GM18909 (cell line): Measurements from ENCODE around the gene S100PBP.

Experiments
- ATAC-seq: cut with Tn5 transposase; IDR thresholded peaks from one replicate; pipeline ENCODE4 v1.9.1; 2021; ENCODE audit warnings: mild to moderate bottlenecking; ENCODE audit not compliant: unreplicated experiment, poor library complexity

The S100PBP gene

DNA sequence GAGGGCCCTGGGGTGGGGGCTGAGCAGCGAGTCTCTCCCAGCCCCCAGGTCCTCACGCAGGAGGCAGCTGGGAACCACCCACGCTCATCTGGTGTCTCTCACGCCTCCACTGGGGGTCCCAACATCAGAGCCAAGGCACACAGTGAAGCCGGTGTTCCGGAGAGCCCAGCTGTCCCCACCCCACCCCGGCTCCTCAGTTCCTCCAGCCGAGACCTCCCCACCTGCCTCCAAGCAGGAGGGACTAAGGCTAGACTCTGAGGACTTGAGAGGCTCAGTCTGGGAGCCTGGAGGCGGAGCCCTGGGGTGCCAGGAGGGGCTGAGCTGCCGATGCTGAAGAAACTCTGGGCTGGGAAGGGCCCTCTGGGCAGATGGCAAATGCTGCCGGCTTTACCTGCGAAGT is 67.3 kb downstream of the S100PBP start:
- no peak for ATAC-seq

- no peak for ATAC-seq
These were observed 68.2 kb downstream of the S100PBP start for GRCh38 chr1:32885676-32886003.

DNA sequence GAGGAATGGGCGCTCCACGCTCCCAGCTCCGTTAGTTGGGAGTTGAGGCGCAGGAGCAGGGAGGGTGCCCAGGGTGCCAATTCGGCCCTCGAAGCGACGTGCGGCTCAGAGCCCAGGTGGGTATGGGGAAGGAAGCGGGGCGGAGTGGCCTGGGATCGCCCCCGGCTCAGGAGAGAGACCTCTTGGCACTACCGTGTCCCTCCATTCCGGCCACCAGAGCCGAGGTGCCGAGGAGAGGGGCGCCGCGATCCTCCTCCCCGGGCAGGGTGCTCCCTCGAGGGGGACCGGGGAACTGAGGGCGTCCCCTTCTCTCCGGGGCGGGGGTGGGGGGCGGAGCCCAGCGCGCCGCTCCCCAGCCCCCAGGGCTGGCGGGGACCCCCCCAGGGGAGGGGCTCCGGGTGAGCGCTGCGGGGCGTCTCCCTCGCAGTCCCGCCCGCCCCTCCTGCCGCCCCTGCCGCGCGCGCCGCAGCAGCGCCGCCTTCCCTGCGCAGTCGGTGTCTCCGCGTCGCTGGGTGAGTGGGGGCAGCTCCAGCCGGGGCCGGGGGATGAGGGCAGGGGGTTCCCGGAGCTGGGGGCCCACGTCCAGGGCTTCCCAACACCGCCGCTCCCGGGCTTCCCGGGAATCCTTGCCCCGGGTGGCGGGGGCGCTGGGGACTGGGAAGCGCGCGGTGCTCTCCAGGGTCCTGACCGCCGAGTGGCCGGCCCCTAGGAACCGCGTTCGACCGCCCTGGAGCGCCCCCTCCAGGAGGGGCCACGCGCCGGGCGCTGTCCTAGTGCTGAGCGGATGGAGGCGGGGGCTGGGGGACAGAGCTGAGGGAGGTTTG is 68.8 kb downstream of the S100PBP start, which contains the start of gene HPCA:
Gene HPCA, plus strand, starts transcription at position 488 of the 824 bp plus-strand sequence. CDS start 2,408 bp downstream, outside the sequence.
- no peak for ATAC-seq

GRCh38 chr1:32886828-32887414 is 69.5 kb downstream of the S100PBP start:
- no peak for ATAC-seq

DNA sequence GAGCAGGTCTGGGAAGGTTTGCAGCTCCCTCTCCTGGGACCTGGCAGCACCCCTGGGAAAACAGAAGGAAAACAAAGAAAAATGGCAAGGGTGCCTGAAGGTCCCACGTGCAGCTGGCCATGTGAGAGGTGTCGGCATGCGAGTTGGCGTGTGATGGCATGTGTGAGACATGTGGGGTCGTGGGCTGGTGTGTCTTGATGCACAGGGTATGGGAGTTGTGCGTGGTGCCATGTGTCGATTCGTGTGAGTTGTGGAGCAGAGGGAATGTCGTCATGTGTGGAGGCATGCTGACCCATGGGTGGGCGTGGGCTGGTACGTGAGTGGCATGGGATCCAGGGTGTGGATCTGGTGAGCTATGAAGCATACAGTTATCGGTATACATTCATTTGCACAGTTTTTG is 70.2 kb downstream of the S100PBP start:
- ATAC-seq: no peak

- ATAC-seq: no peak
These were observed 70.7 kb downstream of the S100PBP start for GRCh38 chr1:32888134-32888533.

DNA sequence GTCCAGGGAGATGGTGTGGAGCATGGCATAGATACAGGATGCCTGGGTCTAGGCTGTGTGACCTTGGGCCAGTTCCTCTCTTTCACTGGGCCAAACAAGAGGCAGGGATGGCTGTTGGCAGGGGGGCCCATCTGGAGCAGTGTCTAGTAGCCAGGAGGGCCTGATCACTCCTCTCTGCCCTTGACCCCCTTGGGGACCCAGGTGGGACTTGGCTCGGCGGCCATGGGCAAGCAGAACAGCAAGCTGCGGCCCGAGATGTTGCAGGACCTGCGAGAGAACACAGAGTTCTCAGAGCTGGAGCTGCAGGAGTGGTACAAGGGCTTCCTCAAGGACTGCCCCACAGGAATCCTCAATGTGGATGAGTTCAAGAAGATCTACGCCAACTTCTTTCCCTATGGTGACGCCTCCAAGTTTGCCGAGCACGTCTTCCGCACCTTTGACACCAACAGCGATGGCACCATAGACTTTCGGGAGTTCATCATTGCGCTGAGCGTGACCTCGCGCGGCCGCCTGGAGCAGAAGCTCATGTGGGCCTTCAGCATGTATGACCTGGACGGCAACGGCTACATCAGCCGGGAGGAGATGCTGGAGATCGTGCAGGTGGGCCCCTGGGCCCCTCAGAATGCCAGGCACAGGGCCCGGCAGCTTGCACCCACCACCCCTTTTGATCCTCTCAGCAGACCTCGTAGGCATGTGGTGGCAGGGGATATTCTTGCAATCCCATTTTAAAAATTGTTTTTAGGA is 71.4 kb downstream of the S100PBP start:
- no peak for ATAC-seq

- no peak for ATAC-seq
These were observed 72.4 kb downstream of the S100PBP start for GRCh38 chr1:32889731-32890278.

GRCh38 chr1:32890516-32891240 is 73.2 kb downstream of the S100PBP start:
- no peak for ATAC-seq

DNA sequence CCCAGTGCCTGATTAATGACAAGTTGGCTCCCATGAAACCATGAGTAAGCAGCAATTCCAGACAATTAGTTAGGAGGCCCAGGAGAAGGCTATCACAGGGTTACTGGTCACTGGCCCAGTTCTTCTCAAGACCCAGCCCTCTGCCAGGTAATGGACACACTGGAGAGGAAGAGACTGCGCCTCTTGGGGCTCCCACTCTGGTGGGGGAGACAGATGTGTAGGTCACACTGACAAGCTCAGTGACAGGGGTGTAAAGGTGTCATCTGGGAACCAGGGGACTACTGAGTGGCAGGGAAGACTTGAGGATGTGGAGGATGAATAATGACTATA is 73.8 kb downstream of the S100PBP start:
- ATAC-seq: no peak

DNA sequence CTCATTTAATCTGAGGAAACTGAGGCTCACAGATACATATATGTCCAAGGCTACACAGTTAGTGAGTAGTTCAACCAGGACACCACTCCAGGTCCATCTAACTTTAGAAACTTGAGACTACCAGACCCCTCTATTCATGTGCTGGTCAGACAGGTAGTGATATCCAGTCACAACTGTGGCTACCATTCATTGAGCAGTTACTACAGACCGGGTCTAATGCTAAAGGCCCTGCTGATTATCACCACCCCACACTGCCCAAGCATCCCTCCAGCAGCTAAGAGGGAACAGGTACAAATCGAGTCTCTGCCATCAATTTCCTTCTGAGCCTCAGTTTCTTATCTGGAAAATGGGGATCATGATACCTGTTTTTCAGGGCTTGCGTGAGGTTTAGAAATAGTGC is 74.2 kb downstream of the S100PBP start:
- no peak for ATAC-seq

GRCh38 chr1:32892368-32893197 is 75.1 kb downstream of the S100PBP start:
- no peak for ATAC-seq

- no peak for ATAC-seq
These were observed 76.0 kb downstream of the S100PBP start for GRCh38 chr1:32893198-32894018.

- ATAC-seq: no peak
These were observed 76.7 kb downstream of the S100PBP start for GRCh38 chr1:32894019-32894600.

DNA sequence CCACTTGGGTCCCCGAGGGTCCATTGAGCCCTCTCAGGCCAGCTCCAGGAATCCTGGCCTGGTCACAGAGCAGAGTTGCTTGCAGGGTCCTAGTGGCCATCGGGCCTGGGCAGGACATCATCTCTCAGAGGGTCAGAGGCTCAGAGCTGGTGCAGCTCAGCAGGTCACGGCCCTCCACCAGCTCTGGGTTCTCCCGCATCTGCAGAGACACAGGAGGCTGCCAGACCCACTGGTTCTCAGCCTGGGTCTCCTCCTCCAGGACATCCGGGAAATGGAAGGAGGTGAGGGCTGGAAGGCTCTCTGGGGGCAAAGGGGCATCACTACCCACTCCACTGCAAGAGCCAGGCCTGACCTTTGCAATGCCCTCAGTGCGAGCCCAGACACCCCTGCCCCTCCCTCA is 77.2 kb downstream of the S100PBP start:
- ATAC-seq: no peak

GRCh38 chr1:32895325-32896215 is 78.1 kb downstream of the S100PBP start:
- no peak for ATAC-seq

DNA sequence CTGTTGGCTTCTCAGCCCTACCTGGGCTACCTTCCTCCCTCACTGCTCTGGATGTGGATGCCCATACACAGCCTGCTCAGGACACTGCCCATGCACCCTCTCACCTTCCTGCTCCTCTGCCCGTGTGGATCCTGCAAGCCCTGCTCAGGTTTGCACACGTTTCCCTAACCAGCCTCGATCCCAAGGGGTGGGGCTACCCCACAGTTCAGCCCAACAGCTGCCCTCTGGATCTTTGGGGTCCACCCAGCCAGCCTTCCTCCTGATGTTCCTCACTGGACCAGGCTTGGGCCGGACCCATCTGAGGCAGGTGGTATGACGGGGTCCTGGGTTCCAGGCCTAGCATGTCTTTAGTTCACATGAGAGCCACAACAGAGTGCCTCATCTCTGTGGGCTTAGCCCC is 79.0 kb downstream of the S100PBP start:
- no peak for ATAC-seq
